ENCODE results near the gene TENM3. TPM values are rescaled to one million over a fixed set of nuclear protein-coding genes. Genes with fewer than 3 reads are reported as not detected.
"Not testable (repeated sequence)": the region's sequence is repeated elsewhere in the genome, so short reads cannot be mapped to it uniquely, and the experiment has no call there.

TENM3 gene
- total and polyA plus RNA-seq, 10 of the 15 experiments (the other 5 are each of a cell fraction or from before 2014, with no cell fraction given) = 0.01 to 1.7 (median 0.08) TPM; not detected in 2

GRCh38 chr4:182812916-182813315, 569.7 kb downstream of the TENM3 start:
- in situ Hi-C loops (cut with MboI) = no loop called here
- RAD21 ChIA-PET (ENCODE audit: unreplicated experiment) = no interaction called here
- CTCF ChIA-PET = no interaction called here

DNA sequence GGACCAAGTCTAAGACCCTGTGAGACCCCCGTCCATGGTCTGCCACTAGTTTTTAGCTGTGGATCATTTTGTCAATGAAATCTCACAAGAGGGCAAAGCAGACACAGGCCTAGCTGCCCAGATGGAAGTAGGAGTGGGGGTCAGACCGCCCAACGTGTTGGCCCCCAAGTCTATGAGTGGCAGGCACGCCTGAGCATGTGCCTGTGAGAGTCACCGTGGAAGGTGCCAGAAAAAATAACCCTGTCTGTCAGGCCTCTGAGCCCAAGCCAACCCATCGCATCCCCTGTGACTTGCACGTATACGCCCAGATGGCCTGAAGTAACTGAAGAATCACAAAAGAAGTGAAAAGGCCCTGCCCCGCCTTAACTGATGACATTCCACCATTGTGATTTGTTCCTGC, 570.9 kb downstream of the TENM3 start:
- H3K27me3 ChIP-seq (replicated peaks in 1 of 2; ENCODE audit: control insufficient read depth in 2 of 2, insufficient read depth in 2 of 2, low read length in 1 of 2); H4K20me1 ChIP-seq (ENCODE audit: control insufficient read depth, insufficient read depth); H3K4me2 ChIP-seq (ENCODE audit: control insufficient read depth, insufficient read depth); H3K9me3 ChIP-seq (replicated peaks; ENCODE audit: control insufficient read depth, insufficient read depth, low read length); H3K27ac ChIP-seq (ENCODE audit: control insufficient read depth, insufficient read depth); H3K36me3 ChIP-seq (ENCODE audit: control insufficient read depth in 2 of 2, insufficient read depth in 2 of 2, low read length in 1 of 2); H3K79me2 ChIP-seq (ENCODE audit: control insufficient read depth, insufficient read depth, low read length); ATAC-seq; POLR2A ChIA-PET; H2AFZ ChIP-seq (ENCODE audit: control insufficient read depth, low read depth, low read length); H3K9ac ChIP-seq (ENCODE audit: control insufficient read depth, insufficient read depth, low read length); BruUV-seq (replicated peaks); in situ Hi-C loops (cut with MboI); RAD21 ChIA-PET (ENCODE audit: unreplicated experiment); FAIRE-seq; intact Hi-C loops (cut with micrococcal nuclease; ENCODE audit: unreplicated experiment); H3K4me3 ChIP-seq; SMC1A ChIA-PET (ENCODE audit: uncharacterized antibody, unreplicated experiment); DNase-seq (ENCODE audit: low read depth, low spot score): not testable (repeated sequence)
- WGBS (ENCODE audit: insufficient coverage, insufficient replicate concordance, low lambda C conversion rate, missing lambda C conversion rate) = 67% methylated on average over 8 of the region's 9 CpGs
- H3K4me1 ChIP-seq (ENCODE audit: control insufficient read depth, insufficient read depth, low read length) = peaks cover 12% of the 10 kb centered on the region
- CTCF ChIA-PET = interaction anchor here (0.6 kb wide), 1 partner anchor 120 kb away, joined by 4 read pairs; no protein-coding TSS in a partner anchor

More at GRCh38 chr4:182812916-182813315, 569.7 kb downstream of the TENM3 start:
- no peak for FAIRE-seq
- no peak for DNase-seq (ENCODE audit: low read depth, low spot score)
- TF ChIP-seq SUZ12 (IDR thresholded peaks at IDR 0.05; ENCODE audit: unreplicated experiment) = no peak
- no peak for TF ChIP-seq RCOR1 (conservative IDR thresholded peaks at IDR 0.05; ENCODE audit: low read depth, low read length)
- no peak for TF ChIP-seq PAX8 (IDR thresholded peaks at IDR 0.05)
- Histone ChIP-seq H3K36me3 (ENCODE audit: control insufficient read depth in 2 of 2, insufficient read depth in 2 of 2, low read length in 1 of 2) (no peaks in the 10 kb centered on the region), H2AFZ (ENCODE audit: control insufficient read depth, low read depth, low read length) (no peak overlapping the region), H3K4me1 (ENCODE audit: control insufficient read depth, insufficient read depth, low read length) (peaks cover 20% of the 10 kb centered on the region), H4K20me1 (ENCODE audit: control insufficient read depth, insufficient read depth) (no peaks in the 10 kb centered on the region), H3K79me2 (ENCODE audit: control insufficient read depth, insufficient read depth, low read length) (no peaks in the 10 kb centered on the region), H3K4me3 (no peak overlapping the region), H3K27ac (ENCODE audit: control insufficient read depth, insufficient read depth) (no peak overlapping the region), H3K9ac (ENCODE audit: control insufficient read depth, insufficient read depth, low read length) (no peak overlapping the region), H3K27me3 (replicated peaks in 1 of 2; ENCODE audit: control insufficient read depth in 2 of 2, insufficient read depth in 2 of 2, low read length in 1 of 2) (no peaks in the 10 kb centered on the region), H3K9me3 (replicated peaks; ENCODE audit: control insufficient read depth, insufficient read depth, low read length) (peaks cover 7% of the 10 kb centered on the region; the same call in 2 of the 3 replicates), H3K4me2 (ENCODE audit: control insufficient read depth, insufficient read depth) (no peak overlapping the region)
- POLR2A ChIA-PET = no interaction called here
- intact Hi-C loops (cut with micrococcal nuclease; ENCODE audit: unreplicated experiment) = no loop called here
- no peak for ATAC-seq
- no TSS peak for BruUV-seq (replicated peaks)
- SMC1A ChIA-PET (ENCODE audit: uncharacterized antibody, unreplicated experiment) = no interaction called here
- 52% methylated on average over 4 of the region's 4 CpGs for WGBS (ENCODE audit: insufficient coverage, insufficient replicate concordance, low lambda C conversion rate, missing lambda C conversion rate)

All from GM12878 (cell line).